Effector memory CD8-positive, alpha-beta T cell (primary cell): Measurements from ENCODE around the gene BMAL1.

Experiments
- ATAC-seq: fragments of 150-1000 bp; cut with Tn5 transposase; replicated peaks from 2 replicates; pipeline ENCODE4 v1.10.0; 2021; ENCODE audit warnings: mild to moderate bottlenecking, moderate library complexity
- DNase-seq, 3 experiments: peaks; one replicate each; pipeline ENCODE4 v3.0.0; 2021
- H3K27ac Mint-ChIP-seq, 2 donors: one replicate each; pipeline ENCODE4 v1.8.0; 2022; ENCODE audit warnings: mild to moderate bottlenecking in 2 of 2, mixed read lengths in 2 of 2, moderate library complexity in 2 of 2
- H3K27me3 Mint-ChIP-seq, 2 donors: one replicate each; pipeline ENCODE4 v1.8.0; 2022; ENCODE audit warnings: mixed read lengths in 2 of 2
- H3K36me3 Mint-ChIP-seq: one replicate; pipeline ENCODE4 v1.8.0; 2022; ENCODE audit warnings: mild to moderate bottlenecking, moderate library complexity, mixed read lengths; ENCODE audit not compliant: insufficient read depth
- H3K4me1 Mint-ChIP-seq, 2 donors: one replicate each; pipeline ENCODE4 v1.8.0; 2022; ENCODE audit warnings: low read depth in 2 of 2, mixed read lengths in 2 of 2
- H3K4me3 Mint-ChIP-seq, 2 donors: one replicate each; pipeline ENCODE4 v1.8.0; 2022; ENCODE audit warnings: mild to moderate bottlenecking in 2 of 2, mixed read lengths in 2 of 2, moderate library complexity in 2 of 2
- H3K9me3 Mint-ChIP-seq, 2 donors: one replicate each; pipeline ENCODE4 v1.8.0; 2022; ENCODE audit warnings: mixed read lengths in 2 of 2
- total RNA-seq, 9 experiments: gene quantifications; one replicate each; lab custom pipeline; 2026; lab: John Stamatoyannopoulos, UW

Gene BMAL1
- total RNA-seq: 19.4 to 129 (median 93.6) reads per million in 9 experiments

DNA sequence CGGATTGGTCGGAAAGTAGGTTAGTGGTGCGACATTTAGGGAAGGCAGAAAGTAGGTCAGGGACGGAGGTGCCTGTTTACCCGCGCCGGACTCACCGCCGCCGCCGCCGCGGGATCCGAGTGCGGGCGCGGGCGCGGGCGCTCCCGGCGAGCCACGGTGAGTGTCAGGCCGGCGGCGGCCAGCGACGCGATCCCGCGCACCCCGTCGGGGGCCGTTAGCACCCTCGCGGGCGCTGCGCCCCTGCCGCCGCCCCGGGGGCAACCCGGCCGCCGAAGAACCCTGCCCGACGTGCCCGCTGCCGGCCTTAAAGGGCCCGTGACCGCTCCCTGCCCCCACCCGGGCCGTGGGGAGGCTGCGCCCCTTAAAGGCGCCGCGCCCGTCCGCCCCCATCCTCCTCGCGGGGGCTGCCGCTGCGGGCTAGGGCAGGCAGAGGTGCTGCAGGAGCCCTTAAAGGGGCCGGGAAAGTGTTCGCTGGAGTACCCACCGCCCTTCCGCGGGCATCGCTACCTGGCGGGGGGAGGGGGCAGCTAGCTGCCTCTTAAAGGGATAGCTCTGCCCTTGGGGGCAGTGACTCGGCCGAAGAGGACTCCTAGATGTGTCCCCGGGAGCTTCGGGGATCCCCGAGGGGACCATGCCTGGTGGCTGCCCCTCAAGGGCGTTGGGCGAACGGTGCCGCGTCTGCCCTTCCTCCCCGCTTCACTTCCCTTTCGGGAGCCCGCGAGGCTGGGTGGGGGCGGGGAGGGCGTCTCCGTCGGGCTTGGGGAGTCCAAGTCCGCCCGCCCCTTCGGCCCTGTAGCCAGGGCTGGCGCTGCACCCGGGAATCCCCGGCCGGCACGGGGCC is at the start of gene BMAL1:
BMAL1 (plus strand) TSS at position 23 of the 841 bp plus-strand sequence. CDS start 76,519 bp downstream, outside the sequence.
- H3K4me3 Mint-ChIP-seq: peak within 1 kb of the TSS; percentile 99 to 100
- peaks cover 53 to 58% of the 10 kb centered on the region in 2 donors for H3K4me1 Mint-ChIP-seq
- ATAC-seq (peak; percentile 40), DNase-seq (peak in 2 of 3 experiments; percentile 57 to 58)
- peaks cover 34% of the 10 kb centered on the region for H3K36me3 Mint-ChIP-seq
- peaks cover 7% of the 10 kb centered on the region in 2 donors for H3K27me3 Mint-ChIP-seq
- H3K9me3 Mint-ChIP-seq: no peaks in the 10 kb centered on the region
- peak within 1 kb of the TSS; percentile 97 to 98 for H3K27ac Mint-ChIP-seq

DNA sequence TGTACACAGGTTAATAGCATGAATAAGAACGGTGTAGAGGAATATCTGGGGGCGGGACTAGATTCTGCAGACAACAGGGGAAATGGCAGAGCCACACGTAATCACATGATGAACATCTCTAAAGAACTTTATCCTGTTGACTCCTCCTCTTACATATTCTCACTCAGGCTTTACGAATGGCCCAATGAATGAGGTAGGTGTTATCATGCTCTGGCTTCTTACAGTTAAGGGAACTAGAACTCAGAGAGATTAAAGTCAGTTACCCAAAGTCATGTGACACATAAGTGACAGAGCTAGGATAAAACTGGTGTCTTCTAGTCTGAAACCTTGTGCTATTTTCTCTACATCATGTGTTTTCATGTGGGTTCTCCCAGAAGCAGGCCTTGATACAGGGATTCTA is 49.0 kb upstream of the BMAL1 start:
- H3K4me1 Mint-ChIP-seq: peaks cover 0 to 2% of the 10 kb centered on the region in 2 donors
- no peaks in the 10 kb centered on the region for H3K9me3 Mint-ChIP-seq
- H3K4me3 Mint-ChIP-seq: no peak overlapping the region
- no peaks in the 10 kb centered on the region for H3K36me3 Mint-ChIP-seq
- peak; percentile 56 for ATAC-seq
- no peak overlapping the region for H3K27ac Mint-ChIP-seq
- DNase-seq: no peak
- peaks cover 7 to 9% of the 10 kb centered on the region in 2 donors for H3K27me3 Mint-ChIP-seq

DNA sequence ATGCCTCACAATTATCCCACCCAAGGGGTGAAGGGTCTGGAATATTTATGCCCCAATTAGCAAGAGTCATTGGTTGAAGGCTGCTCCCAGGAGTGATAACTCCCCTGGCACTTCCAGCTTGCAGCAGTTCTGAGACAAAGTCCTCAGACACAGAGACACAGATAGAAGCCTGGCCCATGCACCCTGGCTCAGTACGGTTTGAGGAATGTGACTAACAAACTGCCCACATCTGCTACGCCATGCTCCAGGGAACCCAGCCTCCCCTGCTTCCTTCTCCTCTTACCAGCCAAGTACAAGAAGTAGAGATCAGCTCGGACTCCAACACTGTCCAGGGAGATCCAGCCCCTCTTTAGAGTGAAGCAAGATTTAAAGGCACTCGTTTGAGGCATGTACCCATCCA is 48.5 kb upstream of the BMAL1 start:
- DNase-seq (no peak), ATAC-seq (no peak)
- H3K9me3 Mint-ChIP-seq: no peaks in the 10 kb centered on the region
- no peak overlapping the region for H3K27ac Mint-ChIP-seq
- peaks cover 0 to 2% of the 10 kb centered on the region in 2 donors for H3K4me1 Mint-ChIP-seq
- H3K36me3 Mint-ChIP-seq: no peaks in the 10 kb centered on the region
- H3K27me3 Mint-ChIP-seq: peaks cover 7 to 9% of the 10 kb centered on the region in 2 donors
- no peak overlapping the region for H3K4me3 Mint-ChIP-seq

DNA sequence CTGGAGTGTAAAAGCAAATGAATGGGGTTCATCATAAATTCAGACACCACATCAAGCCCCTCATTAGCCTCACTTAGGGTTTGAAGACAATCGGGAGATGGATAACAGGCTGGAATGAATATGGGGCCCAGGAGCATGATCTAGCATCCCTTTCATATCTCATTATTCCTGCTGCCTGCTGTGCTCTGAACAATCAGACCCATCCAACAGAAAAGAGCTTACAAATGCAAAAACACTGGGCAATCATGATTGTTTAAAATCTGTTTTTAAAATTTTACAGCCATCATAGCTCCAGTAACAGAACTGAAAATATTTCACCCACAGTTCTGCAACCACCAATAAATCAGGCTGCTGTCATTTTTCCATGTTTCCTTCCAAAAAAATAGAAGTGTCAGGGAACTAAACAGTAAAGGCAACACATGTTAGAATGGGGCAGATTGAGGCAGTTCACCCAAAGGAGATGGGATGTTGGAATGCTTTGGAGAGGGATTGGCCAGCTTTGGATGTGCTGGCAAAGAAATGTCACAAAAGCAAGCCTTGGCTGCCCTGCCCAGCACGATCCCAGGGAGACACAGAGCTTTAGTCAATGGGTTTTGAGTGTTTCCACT is 47.8 kb upstream of the BMAL1 start:
- no peak for DNase-seq
- Mint-ChIP-seq H3K27ac (no peak overlapping the region), H3K9me3 (no peaks in the 10 kb centered on the region), H3K4me3 (no peak overlapping the region), H3K27me3 (peaks cover 7 to 9% of the 10 kb centered on the region in 2 donors), H3K36me3 (no peaks in the 10 kb centered on the region), H3K4me1 (peaks cover 0 to 2% of the 10 kb centered on the region in 2 donors)
- ATAC-seq: no peak

DNA sequence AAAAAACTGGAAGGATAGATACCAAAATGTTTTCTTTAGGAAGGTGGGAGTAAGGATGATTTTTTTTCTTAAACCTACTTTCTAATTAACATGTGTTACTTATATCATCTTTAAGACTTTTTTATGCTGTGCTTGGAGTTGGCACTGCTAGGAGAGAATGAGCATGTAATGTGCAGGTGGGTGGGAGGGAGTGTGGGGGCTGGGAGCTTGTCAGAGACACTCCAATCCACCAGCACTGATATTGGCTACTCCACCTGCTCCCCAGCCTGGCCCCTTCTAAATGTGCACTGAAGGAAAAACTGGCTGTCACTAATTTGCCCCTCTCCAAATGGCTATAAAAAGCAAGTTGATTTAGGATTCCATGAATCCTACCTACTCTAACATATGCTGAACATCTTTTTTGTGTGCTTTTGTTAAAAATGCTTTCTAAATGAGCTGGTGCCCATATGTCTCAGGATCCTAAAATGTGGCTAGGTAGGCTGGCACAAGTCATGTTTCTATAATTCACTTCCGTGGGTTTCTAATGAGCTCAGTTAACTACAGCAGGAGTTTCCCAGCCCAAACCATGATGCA is 44.3 kb upstream of the BMAL1 start:
- Mint-ChIP-seq H3K27ac (no peak overlapping the region), H3K36me3 (no peaks in the 10 kb centered on the region), H3K9me3 (no peaks in the 10 kb centered on the region), H3K4me1 (peaks cover 0 to 1% of the 10 kb centered on the region in 2 donors), H3K27me3 (peaks cover 11 to 21% of the 10 kb centered on the region in 2 donors), H3K4me3 (no peak overlapping the region)
- no peak for DNase-seq
- no peak for ATAC-seq

DNA sequence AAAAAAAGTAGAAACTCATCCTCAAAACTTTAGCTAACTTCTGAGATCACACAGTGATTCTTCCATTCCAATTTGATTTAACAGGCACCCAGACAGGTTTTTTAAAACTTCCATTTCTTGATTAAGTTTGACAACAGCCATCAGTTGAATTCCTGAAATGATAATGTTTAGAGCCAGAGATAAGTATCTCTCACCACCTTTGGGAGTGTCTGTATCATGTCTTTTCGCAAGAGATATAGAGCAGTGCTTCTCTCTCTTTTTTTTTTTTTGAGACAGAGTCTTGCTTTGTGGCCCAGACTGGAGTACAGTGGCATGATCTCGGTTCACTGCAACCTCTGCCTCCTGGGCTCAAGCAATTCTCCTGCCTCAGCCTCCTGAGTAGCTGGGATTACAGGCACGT is 41.7 kb upstream of the BMAL1 start:
- DNase-seq (no peak), ATAC-seq (no peak)
- H3K9me3 Mint-ChIP-seq: no peaks in the 10 kb centered on the region
- H3K4me3 Mint-ChIP-seq: no peak overlapping the region
- peaks cover 4 to 5% of the 10 kb centered on the region in 2 donors for H3K4me1 Mint-ChIP-seq
- no peaks in the 10 kb centered on the region for H3K36me3 Mint-ChIP-seq
- no peak overlapping the region for H3K27ac Mint-ChIP-seq
- H3K27me3 Mint-ChIP-seq: peaks cover 17 to 24% of the 10 kb centered on the region in 2 donors

DNA sequence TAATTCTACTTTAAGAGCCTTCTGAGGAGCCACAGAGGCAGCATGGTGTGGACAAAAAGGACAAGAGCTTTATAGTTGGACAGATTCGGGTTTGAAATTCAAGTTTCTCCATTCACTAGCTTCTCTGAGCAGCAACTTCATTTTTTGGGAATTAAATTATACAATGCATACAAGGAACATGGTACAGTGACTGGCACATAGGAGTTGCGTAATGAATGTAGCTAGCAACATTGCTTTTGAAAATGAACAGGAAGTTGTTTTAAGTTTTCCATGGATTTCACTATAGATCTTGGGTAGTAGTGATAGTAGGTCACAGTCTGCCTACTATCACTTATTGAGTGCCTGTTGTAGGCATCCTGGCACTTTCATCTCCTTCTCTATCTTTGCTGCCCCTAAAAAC is 41.0 kb upstream of the BMAL1 start:
- Mint-ChIP-seq H3K27ac (no peak overlapping the region), H3K4me3 (no peak overlapping the region), H3K36me3 (no peaks in the 10 kb centered on the region), H3K4me1 (peaks cover 4 to 5% of the 10 kb centered on the region in 2 donors), H3K9me3 (no peaks in the 10 kb centered on the region), H3K27me3 (peaks cover 17 to 22% of the 10 kb centered on the region in 2 donors)
- ATAC-seq (no peak), DNase-seq (no peak)

DNA sequence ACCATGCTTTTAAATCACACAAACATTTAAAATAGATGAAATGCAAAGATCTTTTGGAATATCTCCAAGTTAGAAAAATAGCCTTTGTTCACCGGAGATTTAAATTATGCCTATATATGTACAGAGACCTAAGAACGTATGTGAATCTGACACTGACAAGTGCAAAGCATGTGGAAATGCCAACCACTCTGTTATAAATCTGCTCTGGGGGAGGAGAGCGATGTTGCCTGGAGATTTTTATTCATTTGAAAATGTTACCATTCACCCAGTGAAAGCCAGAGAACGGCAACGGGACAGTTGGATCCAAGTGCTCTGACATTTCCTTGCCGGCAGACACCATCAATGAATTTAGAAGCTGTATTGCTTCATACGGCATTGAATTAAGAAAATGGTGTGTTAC is 39.8 kb upstream of the BMAL1 start:
- peaks cover 22% of the 10 kb centered on the region in 2 donors for H3K27me3 Mint-ChIP-seq
- H3K36me3 Mint-ChIP-seq: no peaks in the 10 kb centered on the region

DNA sequence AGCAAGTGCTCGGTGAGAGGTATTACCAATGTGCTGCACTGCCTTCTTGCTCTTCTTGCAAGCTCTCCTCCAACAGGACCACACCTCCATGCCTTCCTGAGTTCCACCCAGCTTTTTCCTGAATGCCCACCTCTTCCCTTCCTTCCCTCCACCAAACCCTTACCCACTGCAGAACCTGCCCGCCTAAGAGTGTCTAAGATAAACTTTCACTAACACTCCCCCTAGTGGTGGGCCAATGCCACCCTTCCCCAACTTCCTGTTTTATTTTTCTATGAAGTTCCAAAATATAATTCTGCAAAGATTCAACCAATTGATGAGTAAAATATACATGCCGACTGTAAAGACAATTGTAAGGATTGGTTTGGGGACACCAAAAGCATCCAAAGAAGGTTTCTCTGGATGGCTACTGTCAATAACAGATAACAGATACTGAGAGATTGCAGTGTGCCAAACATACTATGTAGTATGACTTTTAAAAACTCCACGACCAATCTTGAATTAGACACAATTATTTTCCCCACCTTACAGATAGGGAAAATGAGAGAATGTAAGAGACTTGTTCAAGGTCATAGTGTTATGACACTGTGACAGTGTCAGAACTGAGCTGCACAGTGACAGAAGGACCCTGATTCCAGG is 38.6 kb upstream of the BMAL1 start:
- peaks cover 25 to 30% of the 10 kb centered on the region in 2 donors for H3K27me3 Mint-ChIP-seq
- no peak overlapping the region for H3K4me3 Mint-ChIP-seq
- ATAC-seq (peak; percentile 83), DNase-seq (peak; percentile 53 to 56 (median 56))
- no peak overlapping the region for H3K27ac Mint-ChIP-seq
- peaks cover 4 to 5% of the 10 kb centered on the region in 2 donors for H3K4me1 Mint-ChIP-seq
- no peaks in the 10 kb centered on the region for H3K36me3 Mint-ChIP-seq
- H3K9me3 Mint-ChIP-seq: no peaks in the 10 kb centered on the region

More for the DNA sequence above, 39.8 kb upstream of the BMAL1 start:
- Mint-ChIP-seq H3K27ac (no peak overlapping the region), H3K4me1 (peaks cover 4 to 5% of the 10 kb centered on the region in 2 donors), H3K4me3 (no peak overlapping the region), H3K9me3 (no peaks in the 10 kb centered on the region)
- DNase-seq: no peak
- no peak for ATAC-seq

DNA sequence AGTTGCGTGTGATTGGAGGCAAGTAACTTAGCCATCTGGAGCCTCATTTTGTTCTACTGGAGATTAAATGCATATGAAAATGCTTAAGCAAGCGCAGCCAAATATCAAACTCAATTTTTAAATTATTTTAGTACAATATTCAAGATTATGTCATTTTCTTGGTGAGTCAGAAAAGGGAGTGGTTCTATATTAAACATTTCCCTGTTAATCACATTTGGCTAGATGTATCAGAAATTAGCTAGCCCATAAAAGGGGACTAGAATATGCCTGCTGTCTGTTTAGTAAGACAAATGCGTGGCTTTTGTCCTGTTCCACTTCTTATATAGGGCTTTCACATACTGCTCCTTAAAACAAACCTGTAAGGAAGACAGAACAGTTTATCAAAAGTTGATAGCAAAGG is 35.0 kb upstream of the BMAL1 start:
- no peak overlapping the region for H3K27ac Mint-ChIP-seq
- H3K4me3 Mint-ChIP-seq: no peak overlapping the region
- no peaks in the 10 kb centered on the region for H3K36me3 Mint-ChIP-seq
- H3K4me1 Mint-ChIP-seq: peaks cover 4 to 5% of the 10 kb centered on the region in 2 donors
- peaks cover 57 to 59% of the 10 kb centered on the region in 2 donors for H3K27me3 Mint-ChIP-seq
- no peaks in the 10 kb centered on the region for H3K9me3 Mint-ChIP-seq
- no peak for ATAC-seq
- no peak for DNase-seq

DNA sequence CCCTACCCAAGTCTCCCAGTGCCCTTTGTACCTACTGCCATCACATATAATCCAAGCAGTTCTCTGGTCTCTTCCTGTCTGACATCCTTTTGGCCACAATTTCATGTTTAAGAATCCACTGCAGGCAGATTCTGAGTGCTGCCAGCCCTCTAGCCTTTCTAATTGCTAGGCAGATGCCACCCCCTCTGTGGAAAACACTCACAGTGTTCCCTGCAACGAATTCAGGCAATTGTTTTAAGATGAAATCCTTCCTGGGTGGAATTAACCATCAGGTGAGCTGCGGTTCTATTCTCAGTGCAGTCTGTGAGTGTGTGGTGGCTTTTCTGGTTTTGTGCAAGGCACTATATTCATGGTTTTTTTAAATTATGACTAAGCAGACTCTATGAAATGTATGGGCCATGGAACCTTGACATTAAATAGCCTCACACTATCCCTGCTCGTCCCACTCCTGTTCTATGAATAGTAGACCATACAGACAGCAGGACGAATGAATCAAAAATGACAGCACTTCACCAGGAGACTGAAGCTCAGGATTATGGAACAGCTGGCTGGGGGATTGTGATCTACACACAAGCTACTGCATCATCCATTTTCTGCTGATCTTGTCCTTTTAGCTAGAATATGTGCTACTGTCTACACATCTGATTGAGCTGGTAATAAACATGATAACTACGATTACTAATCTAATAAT is 29.8 kb upstream of the BMAL1 start:
- no peak overlapping the region for H3K4me3 Mint-ChIP-seq
- H3K27me3 Mint-ChIP-seq: peaks cover 41 to 46% of the 10 kb centered on the region in 2 donors
- no peak overlapping the region for H3K27ac Mint-ChIP-seq
- ATAC-seq: no peak
- DNase-seq: no peak
- no peaks in the 10 kb centered on the region for H3K36me3 Mint-ChIP-seq
- no peaks in the 10 kb centered on the region for H3K4me1 Mint-ChIP-seq
- no peaks in the 10 kb centered on the region for H3K9me3 Mint-ChIP-seq

DNA sequence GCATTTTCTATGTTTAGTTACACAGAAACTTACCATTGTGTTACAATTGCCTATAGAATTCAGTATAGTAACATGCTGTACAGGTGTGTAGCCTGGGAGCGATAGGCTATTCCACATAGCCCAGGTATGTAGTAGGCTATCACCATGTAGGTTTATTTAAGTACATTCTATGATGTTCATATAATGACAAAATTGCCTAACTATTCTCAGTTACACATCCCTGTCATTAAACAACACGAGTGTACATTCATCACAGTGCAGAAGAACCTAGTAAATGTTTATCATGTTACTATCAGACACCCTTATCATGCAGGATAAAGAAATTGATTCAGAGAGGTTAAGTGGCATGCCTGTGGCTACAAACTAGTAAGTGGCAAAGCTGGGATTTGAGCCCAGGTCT is 28.4 kb upstream of the BMAL1 start:
- Mint-ChIP-seq H3K4me3 (no peak overlapping the region), H3K27me3 (peaks cover 32 to 36% of the 10 kb centered on the region in 2 donors), H3K27ac (no peak overlapping the region), H3K4me1 (no peaks in the 10 kb centered on the region), H3K36me3 (no peaks in the 10 kb centered on the region), H3K9me3 (no peaks in the 10 kb centered on the region)
- DNase-seq (no peak), ATAC-seq (no peak)

DNA sequence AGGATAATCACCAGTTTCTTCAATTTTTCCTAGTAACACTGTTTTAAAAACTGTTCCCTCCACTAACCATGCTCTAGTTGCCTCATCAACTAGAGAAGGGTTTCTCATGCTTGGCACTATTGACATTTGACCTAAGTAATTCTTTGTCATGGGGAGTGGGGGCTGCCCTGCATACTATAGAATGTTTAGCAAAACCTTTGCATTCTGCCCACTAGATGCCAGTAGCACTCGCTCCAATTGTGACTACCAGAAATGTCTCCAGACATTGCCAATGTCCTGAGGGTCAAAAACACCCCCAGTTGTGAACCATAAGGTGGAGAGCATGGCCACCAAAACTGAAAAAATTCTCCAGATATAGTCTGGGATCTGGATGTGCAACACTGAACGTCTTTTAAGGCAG is 27.6 kb upstream of the BMAL1 start:
- peaks cover 24 to 28% of the 10 kb centered on the region in 2 donors for H3K27me3 Mint-ChIP-seq
- no peak overlapping the region for H3K27ac Mint-ChIP-seq
- ATAC-seq (peak; percentile 51), DNase-seq (peak in 2 of 3 experiments; percentile 2 to 11)
- H3K4me1 Mint-ChIP-seq: no peaks in the 10 kb centered on the region
- H3K36me3 Mint-ChIP-seq: no peaks in the 10 kb centered on the region
- no peaks in the 10 kb centered on the region for H3K9me3 Mint-ChIP-seq
- no peak overlapping the region for H3K4me3 Mint-ChIP-seq
